Activated B cell treated with CpG ODN at 0.5 μM for 24 hours (primary cell): ENCODE results near the gene OTUB1. TPM values are rescaled to one million over a fixed set of nuclear protein-coding genes. Genes with fewer than 3 reads are reported as not detected.
A peak's percentile ranks its signal among the peaks of the same experiment; 100 is the strongest.

Experiments used
- ATAC-seq: fragments of 200-7000 bp; cut with Tn5 transposase; one replicate; pipeline ENCODE4 v1.10.0; 2021; ENCODE audit warnings: low read depth, mild to moderate bottlenecking, moderate library complexity
- CTCF ChIA-PET: fragments of 350-600 bp; sonication (Branson Sonifier 250); formaldehyde crosslinking; loops from one replicate; lab custom pipeline; 2021; ENCODE audit warnings: antibody characterized with exemption; lab: Charles Lee
- POLR2A ChIA-PET: fragments of 350-600 bp; sonication (Branson Sonifier 250); formaldehyde crosslinking; loops from one replicate; lab custom pipeline; 2021; ENCODE audit warnings: antibody characterized with exemption; lab: Charles Lee
- DNase-seq: peaks from one replicate; pipeline ENCODE4 v3.0.0; 2022
- H3K27ac Mint-ChIP-seq: one replicate; pipeline ENCODE4 v1.8.0; 2020; ENCODE audit warnings: mixed read lengths
- H3K27me3 Mint-ChIP-seq: one replicate; pipeline ENCODE4 v1.8.0; 2021; ENCODE audit warnings: mixed read lengths
- H3K36me3 Mint-ChIP-seq: one replicate; pipeline ENCODE4 v1.8.0; 2021; ENCODE audit warnings: low read depth, mixed read lengths
- H3K4me1 Mint-ChIP-seq: one replicate; pipeline ENCODE4 v1.8.0; 2021; ENCODE audit warnings: mixed read lengths
- H3K4me3 Mint-ChIP-seq: one replicate; pipeline ENCODE4 v1.8.0; 2020; ENCODE audit warnings: mild to moderate bottlenecking, mixed read lengths
- H3K9me3 Mint-ChIP-seq: one replicate; pipeline ENCODE4 v1.8.0; 2020; ENCODE audit warnings: mixed read lengths
- intact Hi-C: fragments of 100-400 bp; cut with micrococcal nuclease; formaldehyde crosslinking; loops from one replicate; pipeline ENCODE4 v1.15.1; 2024
- total RNA-seq: library from RNA; stranded (reverse); gene quantifications from 2 replicates; pipeline ENCODE4 v1.2.3, GENCODE V29; 2022
- TF ChIP-seq, protein P1 (sequence below): fragments of 200-600 bp; IDR thresholded peaks from one replicate; pipeline ENCODE4 v1.8.0; 2022; ENCODE audit warnings: antibody characterized with exemption, mild to moderate bottlenecking

Gene OTUB1
- total RNA-seq, 1 donor from 2014 or later, result 87.4 TPM

DNA sequence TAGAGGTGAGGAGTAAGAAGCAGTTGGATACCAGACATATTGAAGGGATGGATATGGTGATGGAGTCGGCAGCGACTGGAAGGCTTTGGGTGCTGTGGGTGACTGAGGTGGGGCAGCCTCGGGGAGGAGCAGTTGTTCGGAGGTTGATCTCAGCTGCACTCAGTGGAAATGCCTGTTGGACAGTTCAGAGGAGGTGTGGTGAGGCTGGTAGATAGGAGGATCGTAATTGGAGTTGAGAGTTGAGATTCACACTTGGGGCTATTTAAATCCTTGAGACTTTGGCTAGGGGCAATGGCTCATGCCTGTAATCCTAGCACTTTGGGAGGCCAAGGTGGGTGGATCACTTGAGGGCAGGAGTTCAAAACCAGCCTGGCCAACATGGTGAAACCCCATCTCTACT, 6.9 kb downstream of the OTUB1 start:
- DNase-seq, result no peak
- no peaks in the 10 kb centered on the region for H3K9me3 Mint-ChIP-seq
- H3K4me1 Mint-ChIP-seq, result peaks cover 11% of the 10 kb centered on the region
- H3K27me3 Mint-ChIP-seq, result no peaks in the 10 kb centered on the region
- ATAC-seq, result no peak
- no peak overlapping the region for H3K4me3 Mint-ChIP-seq
- CTCF ChIA-PET, result no interaction called here
- TF ChIP-seq, protein P1, sequence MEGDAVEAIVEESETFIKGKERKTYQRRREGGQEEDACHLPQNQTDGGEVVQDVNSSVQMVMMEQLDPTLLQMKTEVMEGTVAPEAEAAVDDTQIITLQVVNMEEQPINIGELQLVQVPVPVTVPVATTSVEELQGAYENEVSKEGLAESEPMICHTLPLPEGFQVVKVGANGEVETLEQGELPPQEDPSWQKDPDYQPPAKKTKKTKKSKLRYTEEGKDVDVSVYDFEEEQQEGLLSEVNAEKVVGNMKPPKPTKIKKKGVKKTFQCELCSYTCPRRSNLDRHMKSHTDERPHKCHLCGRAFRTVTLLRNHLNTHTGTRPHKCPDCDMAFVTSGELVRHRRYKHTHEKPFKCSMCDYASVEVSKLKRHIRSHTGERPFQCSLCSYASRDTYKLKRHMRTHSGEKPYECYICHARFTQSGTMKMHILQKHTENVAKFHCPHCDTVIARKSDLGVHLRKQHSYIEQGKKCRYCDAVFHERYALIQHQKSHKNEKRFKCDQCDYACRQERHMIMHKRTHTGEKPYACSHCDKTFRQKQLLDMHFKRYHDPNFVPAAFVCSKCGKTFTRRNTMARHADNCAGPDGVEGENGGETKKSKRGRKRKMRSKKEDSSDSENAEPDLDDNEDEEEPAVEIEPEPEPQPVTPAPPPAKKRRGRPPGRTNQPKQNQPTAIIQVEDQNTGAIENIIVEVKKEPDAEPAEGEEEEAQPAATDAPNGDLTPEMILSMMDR, result no peak
- peaks cover 86% of the 10 kb centered on the region for H3K36me3 Mint-ChIP-seq
- intact Hi-C loops, result no loop called here
- POLR2A ChIA-PET, result no interaction called here
- no peak overlapping the region for H3K27ac Mint-ChIP-seq

DNA sequence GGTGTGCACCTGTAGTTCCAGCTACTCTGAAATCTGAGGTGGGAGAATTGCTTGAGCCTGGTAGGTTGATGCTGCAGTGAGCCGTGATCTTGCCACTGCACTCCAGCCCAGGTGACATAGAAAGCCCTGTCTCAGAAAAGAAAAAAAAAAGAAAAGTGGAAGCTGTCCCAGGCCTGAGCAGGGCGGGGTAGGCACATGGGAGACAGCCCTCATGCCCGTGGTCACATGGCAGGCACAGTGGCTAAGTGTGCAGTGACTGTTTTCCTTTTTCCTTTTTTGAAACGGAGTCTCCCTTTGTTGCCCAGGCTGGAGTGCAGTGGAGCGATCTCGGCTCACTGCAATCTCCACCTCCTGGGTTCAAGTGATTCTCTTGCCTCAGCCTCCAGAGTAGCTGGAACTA, 7.8 kb downstream of the OTUB1 start:
- DNase-seq (no peak), ATAC-seq (no peak)
- Mint-ChIP-seq H3K4me1 (peaks cover 9% of the 10 kb centered on the region), H3K9me3 (no peaks in the 10 kb centered on the region), H3K4me3 (no peak overlapping the region), H3K36me3 (peaks cover 81% of the 10 kb centered on the region), H3K27me3 (no peaks in the 10 kb centered on the region), H3K27ac (no peak overlapping the region)
- ChIA-PET POLR2A (no interaction called here), CTCF (no interaction called here)
- intact Hi-C loops, result no loop called here
- TF ChIP-seq, protein P1, result no peak

DNA sequence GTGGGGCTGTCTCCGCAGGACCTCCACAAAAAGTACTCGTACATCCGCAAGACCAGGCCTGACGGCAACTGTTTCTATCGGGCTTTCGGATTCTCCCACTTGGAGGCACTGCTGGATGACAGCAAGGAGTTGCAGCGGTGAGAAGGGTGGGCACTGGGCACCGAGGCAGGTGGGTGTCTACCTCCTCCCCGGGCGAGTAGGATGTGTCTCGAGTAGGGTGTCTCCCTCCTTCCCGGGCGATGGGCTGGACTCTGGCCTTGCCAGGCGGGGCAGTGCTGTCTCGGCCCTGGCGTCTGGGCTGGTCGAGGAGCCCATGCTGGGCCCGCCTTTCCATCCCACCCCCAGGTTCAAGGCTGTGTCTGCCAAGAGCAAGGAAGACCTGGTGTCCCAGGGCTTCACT, 10.3 kb downstream of the OTUB1 start:
- Mint-ChIP-seq H3K27me3 (no peaks in the 10 kb centered on the region), H3K36me3 (peaks cover 60% of the 10 kb centered on the region), H3K9me3 (no peaks in the 10 kb centered on the region), H3K4me1 (peaks cover 11% of the 10 kb centered on the region), H3K27ac (no peak overlapping the region), H3K4me3 (no peak overlapping the region)
- ChIA-PET POLR2A (no interaction called here), CTCF (no interaction called here)
- DNase-seq (no peak), ATAC-seq (no peak)
- intact Hi-C loops, result no loop called here
- TF ChIP-seq, protein P1, result no peak

DNA sequence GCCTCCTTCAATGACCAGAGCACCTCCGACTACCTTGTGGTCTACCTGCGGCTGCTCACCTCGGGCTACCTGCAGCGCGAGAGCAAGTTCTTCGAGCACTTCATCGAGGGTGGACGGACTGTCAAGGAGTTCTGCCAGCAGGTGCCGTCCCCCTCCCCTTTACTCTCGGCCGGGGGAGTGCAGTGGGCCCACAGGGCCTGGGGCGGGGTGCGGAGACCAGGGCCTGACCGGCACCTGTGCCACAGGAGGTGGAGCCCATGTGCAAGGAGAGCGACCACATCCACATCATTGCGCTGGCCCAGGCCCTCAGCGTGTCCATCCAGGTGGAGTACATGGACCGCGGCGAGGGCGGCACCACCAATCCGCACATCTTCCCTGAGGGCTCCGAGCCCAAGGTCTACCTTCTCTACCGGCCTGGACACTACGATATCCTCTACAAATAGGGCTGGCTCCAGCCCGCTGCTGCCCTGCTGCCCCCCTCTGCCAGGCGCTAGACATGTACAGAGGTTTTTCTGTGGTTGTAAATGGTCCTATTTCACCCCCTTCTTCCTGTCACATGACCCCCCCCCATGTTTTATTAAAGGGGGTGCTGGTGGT, 11.0 kb downstream of the OTUB1 start:
- Mint-ChIP-seq H3K4me1 (peaks cover 9% of the 10 kb centered on the region), H3K4me3 (no peak overlapping the region), H3K36me3 (peaks cover 53% of the 10 kb centered on the region), H3K27ac (no peak overlapping the region), H3K9me3 (no peaks in the 10 kb centered on the region), H3K27me3 (no peaks in the 10 kb centered on the region)
- intact Hi-C loops, result no loop called here
- ChIA-PET POLR2A (no interaction called here), CTCF (no interaction called here)
- ATAC-seq (no peak), DNase-seq (no peak)
- TF ChIP-seq, protein P1, result no peak

DNA sequence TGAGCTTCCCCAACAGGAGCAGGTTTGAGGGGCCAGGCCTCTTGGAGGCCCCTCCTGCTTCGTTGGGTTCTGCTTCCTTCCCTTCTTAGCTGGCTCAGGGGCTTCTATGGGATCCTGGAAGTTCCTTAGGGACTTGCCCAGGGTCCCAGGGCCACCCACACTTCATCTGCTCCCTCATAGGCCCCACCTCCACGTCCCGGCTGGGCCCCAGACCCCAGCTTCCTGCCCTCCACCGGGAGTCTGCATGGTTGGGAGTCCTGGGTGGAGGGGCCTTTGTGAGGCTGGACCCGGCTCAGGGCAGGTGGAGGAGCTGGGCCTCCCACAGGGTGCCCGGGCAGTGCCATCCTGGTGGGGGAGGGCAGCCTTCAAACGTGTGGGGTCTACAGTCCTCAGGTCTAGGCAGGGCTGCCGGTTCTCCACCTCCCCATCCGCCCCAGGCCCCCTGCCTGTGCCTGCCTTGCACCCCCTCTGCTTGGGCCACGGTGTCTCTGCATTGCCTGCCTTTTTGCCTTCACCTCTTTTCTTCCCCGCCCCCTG, 11.6 kb downstream of the OTUB1 start:
- intact Hi-C loops, result no loop called here
- Mint-ChIP-seq H3K9me3 (no peaks in the 10 kb centered on the region), H3K27me3 (no peaks in the 10 kb centered on the region), H3K4me3 (peak overlapping the region; percentile 19), H3K4me1 (peaks cover 9% of the 10 kb centered on the region), H3K36me3 (peaks cover 49% of the 10 kb centered on the region), H3K27ac (no peak overlapping the region)
- POLR2A ChIA-PET, result interaction anchor here (1.2 kb wide), 1 partner anchor 153 kb away, joined by 3 read pairs; no protein-coding TSS in a partner anchor
- CTCF ChIA-PET, result interaction anchor here (0.9 kb wide), 1 partner anchor 153 kb away, joined by 3 read pairs; no protein-coding TSS in a partner anchor
- TF ChIP-seq, protein P1, result no peak
- ATAC-seq, result no peak
- no peak for DNase-seq
